Colonic mucosa (tissue), 4 donors: ENCODE data around the gene FAM83F. TPM values are rescaled to one million over a fixed set of nuclear protein-coding genes. Genes with fewer than 3 reads are reported as not detected.
A peak's percentile ranks its signal among the peaks of the same experiment; 100 is the strongest.

ENCODE experiments used
- DNase-seq: peaks from one replicate; pipeline ENCODE4 v3.0.0-alpha.2; 2020
- H3K27ac ChIP-seq: fragments of 200-600 bp; one replicate; pipeline ENCODE4 v1.8.0; 2021
- H3K27me3 ChIP-seq: fragments of 200-600 bp; one replicate; pipeline ENCODE4 v1.8.0; 2021
- H3K36me3 ChIP-seq: fragments of 200-600 bp; one replicate; pipeline ENCODE4 v1.8.0; 2021
- H3K4me1 ChIP-seq: fragments of 200-600 bp; one replicate; pipeline ENCODE4 v1.8.0; 2021; ENCODE audit warnings: mild to moderate bottlenecking
- H3K4me3 ChIP-seq: fragments of 200-600 bp; one replicate; pipeline ENCODE4 v1.8.0; 2021
- H3K9ac ChIP-seq, 2 donors: one replicate each; pipeline ENCODE4 v1.7.0; 2013; ENCODE audit warnings: control low read depth in 2 of 2, low read depth in 2 of 2, low read length in 2 of 2
- H3K9me3 ChIP-seq: fragments of 200-600 bp; one replicate; pipeline ENCODE4 v1.8.0; 2021
- CTCF ChIP-seq: fragments of 200-600 bp; IDR thresholded peaks from one replicate; pipeline ENCODE4 v1.8.0; 2022; ENCODE audit warnings: antibody characterized with exemption, mild to moderate bottlenecking
- intact Hi-C: fragments of 100-400 bp; cut with DNase I; formaldehyde crosslinking; loops from one replicate; pipeline ENCODE4 v1.14.1; 2022
- total RNA-seq, 2 donors: library from RNA; stranded (reverse); fragmentation: NEBNext Ultra II Directional in 1 of 2; extraction: Animal tissue kit (Norgen Biotek cat#: 25700) in 1 of 2; gene quantifications; one replicate each; pipeline ENCODE4 v1.2.1, GENCODE V29; 2021
- donor health status: healthy.
- donor health status: DM: no; HTN: no; CAD: no.
- donor health status: DM: no; HTN: no; CAD: no.

Gene FAM83F
- total RNA-seq, 2 donors from 2014 or later = 38.3 to 40.6 TPM

- TF ChIP-seq CTCF = no peak
- Histone ChIP-seq H3K36me3 (no peaks in the 10 kb centered on the region), H3K9ac (peak overlapping the region in 1 of 2 donors; percentile 63), H3K27ac (peak overlapping the region; percentile 64), H3K4me1 (peaks cover 6% of the 10 kb centered on the region), H3K4me3 (no peak overlapping the region), H3K9me3 (no peaks in the 10 kb centered on the region), H3K27me3 (no peaks in the 10 kb centered on the region)
- intact Hi-C loops = no loop called here
- no peak for DNase-seq
Measured at GRCh38 chr22:40015358-40015976, 20.7 kb downstream of the FAM83F start.

GRCh38 chr22:40018051-40018450 lies 23.3 kb downstream of the FAM83F start:
- Histone ChIP-seq H3K9ac (no peak overlapping the region), H3K9me3 (no peaks in the 10 kb centered on the region), H3K36me3 (no peaks in the 10 kb centered on the region), H3K27ac (no peak overlapping the region), H3K27me3 (no peaks in the 10 kb centered on the region), H3K4me3 (no peak overlapping the region), H3K4me1 (peaks cover 6% of the 10 kb centered on the region)
- intact Hi-C loops = no loop called here
- DNase-seq = no peak
- no peak for TF ChIP-seq CTCF

- Histone ChIP-seq H3K27ac (no peak overlapping the region), H3K27me3 (no peaks in the 10 kb centered on the region), H3K9me3 (no peaks in the 10 kb centered on the region), H3K4me3 (no peak overlapping the region), H3K4me1 (peaks cover 6% of the 10 kb centered on the region), H3K9ac (no peak overlapping the region), H3K36me3 (no peaks in the 10 kb centered on the region)
- intact Hi-C loops = no loop called here
- DNase-seq = no peak
- no peak for TF ChIP-seq CTCF
Measured at GRCh38 chr22:40019100-40019499, 24.3 kb downstream of the FAM83F start.

GRCh38 chr22:40020956-40021355 lies 26.2 kb downstream of the FAM83F start:
- Histone ChIP-seq H3K9me3 (no peaks in the 10 kb centered on the region), H3K9ac (no peak overlapping the region), H3K4me3 (no peak overlapping the region), H3K36me3 (no peaks in the 10 kb centered on the region), H3K27ac (no peak overlapping the region), H3K27me3 (no peaks in the 10 kb centered on the region), H3K4me1 (peaks cover 6% of the 10 kb centered on the region)
- no peak for TF ChIP-seq CTCF
- DNase-seq = no peak
- intact Hi-C loops = loop anchor here (5.0 kb wide), 1 partner anchor 89 kb away; no protein-coding TSS in a partner anchor

GRCh38 chr22:40021401-40022000 lies 26.7 kb downstream of the FAM83F start:
- Histone ChIP-seq H3K27me3 (no peaks in the 10 kb centered on the region), H3K27ac (no peak overlapping the region), H3K9me3 (no peaks in the 10 kb centered on the region), H3K36me3 (no peaks in the 10 kb centered on the region), H3K9ac (no peak overlapping the region), H3K4me1 (peaks cover 6% of the 10 kb centered on the region), H3K4me3 (no peak overlapping the region)
- intact Hi-C loops = loop anchor here (5.0 kb wide), 1 partner anchor 89 kb away; no protein-coding TSS in a partner anchor
- TF ChIP-seq CTCF = no peak
- DNase-seq = no peak
